D721Med (cell line): ENCODE results near the gene ZC3H12C.

Experiments used
- DNase-seq: peaks from one replicate; pipeline ENCODE4 v3.0.0; 2011; ENCODE audit warnings: low spot score; ENCODE audit not compliant: insufficient read length
- FAIRE-seq: peaks from 2 replicates; lab custom pipeline; 2011; peaks lifted over from hg19 to GRCh38; lab: Jason Lieb, UNC
- CTCF ChIP-seq: IDR thresholded peaks from 2 replicates; pipeline ENCODE4 v1.5.1; 2012; ENCODE audit warnings: mild to moderate bottlenecking, control low read depth; ENCODE audit not compliant: insufficient read depth; ENCODE audit errors: missing control alignments

ZC3H12C gene

GRCh38 chr11:110098645-110099044 is 5.5 kb downstream of the ZC3H12C start:
- TF ChIP-seq CTCF, result no peak
- FAIRE-seq, result no peak
- no peak for DNase-seq

GRCh38 chr11:110100476-110101240 is 7.5 kb downstream of the ZC3H12C start:
- TF ChIP-seq CTCF, result no peak
- DNase-seq (no peak), FAIRE-seq (no peak)

GRCh38 chr11:110106713-110107274 is 13.6 kb downstream of the ZC3H12C start:
- FAIRE-seq, result no peak
- no peak for DNase-seq
- no peak for TF ChIP-seq CTCF

GRCh38 chr11:110110854-110111253 is 17.7 kb downstream of the ZC3H12C start:
- DNase-seq (no peak), FAIRE-seq (no peak)
- no peak for TF ChIP-seq CTCF

- FAIRE-seq, result no peak
- no peak for TF ChIP-seq CTCF
- no peak for DNase-seq
Observed at GRCh38 chr11:110112457-110112856, 19.3 kb downstream of the ZC3H12C start.

GRCh38 chr11:110113505-110113904 is 20.3 kb downstream of the ZC3H12C start:
- TF ChIP-seq CTCF, result no peak
- DNase-seq, result no peak
- FAIRE-seq, result no peak

GRCh38 chr11:110113973-110114372 is 20.8 kb downstream of the ZC3H12C start:
- no peak for FAIRE-seq
- no peak for TF ChIP-seq CTCF
- DNase-seq, result no peak
